ENCODE data around the gene SLC28A3. TPM values are rescaled to one million over a fixed set of nuclear protein-coding genes. Genes with fewer than 3 reads are reported as not detected.

Gene SLC28A3
- total and polyA plus RNA-seq, 2 experiments from 2014 or later, result not detected

DNA sequence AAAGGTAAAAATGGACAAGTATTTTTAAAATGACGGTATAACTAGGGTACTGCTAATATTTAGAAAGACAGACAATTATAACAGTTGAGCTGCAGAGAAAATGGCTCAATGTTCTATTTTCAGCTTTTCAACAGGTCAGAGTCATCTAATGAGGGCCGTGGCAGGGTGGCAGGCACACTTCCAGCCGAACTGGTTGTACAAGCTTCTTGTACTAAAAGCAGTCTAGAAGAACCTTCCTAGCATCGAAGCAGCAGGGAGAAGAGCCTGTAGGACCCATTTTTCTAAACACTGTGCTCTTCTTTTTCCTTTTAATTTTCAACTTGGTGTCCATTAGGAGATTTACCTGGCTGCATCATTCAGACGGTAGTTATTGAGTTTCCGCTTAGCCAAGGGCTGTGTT, 85.6 kb downstream of the SLC28A3 start:
- Histone ChIP-seq H2AFZ (no peak overlapping the region), H3K79me2 (replicated peaks; ENCODE audit: insufficient read depth) (no peaks in the 10 kb centered on the region), H3K9me2 (ENCODE audit: insufficient read depth) (no peaks in the 10 kb centered on the region), H3K27me3 (ENCODE audit: insufficient read depth) (no peaks in the 10 kb centered on the region), H3K36me3 (ENCODE audit: insufficient read depth) (no peaks in the 10 kb centered on the region), H4K20me1 (replicated peaks; ENCODE audit: insufficient read depth) (no peaks in the 10 kb centered on the region), H3K4me1 (ENCODE audit: insufficient read depth) (peaks cover 7% of the 10 kb centered on the region; the same call in 1 of the 2 replicates), H3F3A (replicated peaks; ENCODE audit: low read depth) (no peaks in the 10 kb centered on the region), H3K27ac (ENCODE audit: low read depth) (no peak overlapping the region), H3K4me3 (no peak overlapping the region), H3K4me2 (no peak overlapping the region)
- Mint-ChIP-seq H3K4me1 (peaks cover 15% of the 10 kb centered on the region; the same call in 2 of the 3 replicates), H3K4me3 (no peak overlapping the region), H3K27me3 (ENCODE audit: insufficient read depth, low read depth, poor library complexity) (no peaks in the 10 kb centered on the region), H3K36me3 (ENCODE audit: low read depth) (no peaks in the 10 kb centered on the region), H3K9me3 (no peaks in the 10 kb centered on the region), H3K27ac (no peak overlapping the region; the same call in 1 of the 2 replicates)
- ATAC-seq (no peak), DNase-seq (ENCODE audit: low spot score) (no peak)
- TF ChIP-seq NANOG (IDR thresholded peaks at IDR 0.05; ENCODE audit: borderline replicate concordance) (no peak), POLR2AphosphoS5 (IDR thresholded peaks at IDR 0.05; ENCODE audit: low read depth) (no peak), ZNF114 (CRISPR knock-in tag; IDR thresholded peaks at IDR 0.05) (no peak), EZH2phosphoT487 (IDR thresholded peaks at IDR 0.05; ENCODE audit: unreplicated experiment) (no peak), CREB1 (CRISPR knock-in tag; IDR thresholded peaks at IDR 0.05; ENCODE audit: low read depth) (no peak), ZNF331 (CRISPR knock-in tag; IDR thresholded peaks at IDR 0.05; ENCODE audit: low read depth) (no peak), EZH2 (IDR thresholded peaks at IDR 0.05; ENCODE audit: low read depth, unreplicated experiment) (no peak), JUNB (IDR thresholded peaks at IDR 0.05; ENCODE audit: unreplicated experiment) (no peak), STAT1 (IDR thresholded peaks at IDR 0.05; ENCODE audit: unreplicated experiment) (no peak)
- TF ChIP-seq, protein P1, sequence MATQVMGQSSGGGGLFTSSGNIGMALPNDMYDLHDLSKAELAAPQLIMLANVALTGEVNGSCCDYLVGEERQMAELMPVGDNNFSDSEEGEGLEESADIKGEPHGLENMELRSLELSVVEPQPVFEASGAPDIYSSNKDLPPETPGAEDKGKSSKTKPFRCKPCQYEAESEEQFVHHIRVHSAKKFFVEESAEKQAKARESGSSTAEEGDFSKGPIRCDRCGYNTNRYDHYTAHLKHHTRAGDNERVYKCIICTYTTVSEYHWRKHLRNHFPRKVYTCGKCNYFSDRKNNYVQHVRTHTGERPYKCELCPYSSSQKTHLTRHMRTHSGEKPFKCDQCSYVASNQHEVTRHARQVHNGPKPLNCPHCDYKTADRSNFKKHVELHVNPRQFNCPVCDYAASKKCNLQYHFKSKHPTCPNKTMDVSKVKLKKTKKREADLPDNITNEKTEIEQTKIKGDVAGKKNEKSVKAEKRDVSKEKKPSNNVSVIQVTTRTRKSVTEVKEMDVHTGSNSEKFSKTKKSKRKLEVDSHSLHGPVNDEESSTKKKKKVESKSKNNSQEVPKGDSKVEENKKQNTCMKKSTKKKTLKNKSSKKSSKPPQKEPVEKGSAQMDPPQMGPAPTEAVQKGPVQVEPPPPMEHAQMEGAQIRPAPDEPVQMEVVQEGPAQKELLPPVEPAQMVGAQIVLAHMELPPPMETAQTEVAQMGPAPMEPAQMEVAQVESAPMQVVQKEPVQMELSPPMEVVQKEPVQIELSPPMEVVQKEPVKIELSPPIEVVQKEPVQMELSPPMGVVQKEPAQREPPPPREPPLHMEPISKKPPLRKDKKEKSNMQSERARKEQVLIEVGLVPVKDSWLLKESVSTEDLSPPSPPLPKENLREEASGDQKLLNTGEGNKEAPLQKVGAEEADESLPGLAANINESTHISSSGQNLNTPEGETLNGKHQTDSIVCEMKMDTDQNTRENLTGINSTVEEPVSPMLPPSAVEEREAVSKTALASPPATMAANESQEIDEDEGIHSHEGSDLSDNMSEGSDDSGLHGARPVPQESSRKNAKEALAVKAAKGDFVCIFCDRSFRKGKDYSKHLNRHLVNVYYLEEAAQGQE (IDR thresholded peaks at IDR 0.05; ENCODE audit: unreplicated experiment), result no peak
- TF ChIP-seq, protein P2, sequence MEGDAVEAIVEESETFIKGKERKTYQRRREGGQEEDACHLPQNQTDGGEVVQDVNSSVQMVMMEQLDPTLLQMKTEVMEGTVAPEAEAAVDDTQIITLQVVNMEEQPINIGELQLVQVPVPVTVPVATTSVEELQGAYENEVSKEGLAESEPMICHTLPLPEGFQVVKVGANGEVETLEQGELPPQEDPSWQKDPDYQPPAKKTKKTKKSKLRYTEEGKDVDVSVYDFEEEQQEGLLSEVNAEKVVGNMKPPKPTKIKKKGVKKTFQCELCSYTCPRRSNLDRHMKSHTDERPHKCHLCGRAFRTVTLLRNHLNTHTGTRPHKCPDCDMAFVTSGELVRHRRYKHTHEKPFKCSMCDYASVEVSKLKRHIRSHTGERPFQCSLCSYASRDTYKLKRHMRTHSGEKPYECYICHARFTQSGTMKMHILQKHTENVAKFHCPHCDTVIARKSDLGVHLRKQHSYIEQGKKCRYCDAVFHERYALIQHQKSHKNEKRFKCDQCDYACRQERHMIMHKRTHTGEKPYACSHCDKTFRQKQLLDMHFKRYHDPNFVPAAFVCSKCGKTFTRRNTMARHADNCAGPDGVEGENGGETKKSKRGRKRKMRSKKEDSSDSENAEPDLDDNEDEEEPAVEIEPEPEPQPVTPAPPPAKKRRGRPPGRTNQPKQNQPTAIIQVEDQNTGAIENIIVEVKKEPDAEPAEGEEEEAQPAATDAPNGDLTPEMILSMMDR (conservative IDR thresholded peaks at IDR 0.05; ENCODE audit: low read depth in 2 of 2), result no peak
- TF ChIP-seq, protein P3, sequence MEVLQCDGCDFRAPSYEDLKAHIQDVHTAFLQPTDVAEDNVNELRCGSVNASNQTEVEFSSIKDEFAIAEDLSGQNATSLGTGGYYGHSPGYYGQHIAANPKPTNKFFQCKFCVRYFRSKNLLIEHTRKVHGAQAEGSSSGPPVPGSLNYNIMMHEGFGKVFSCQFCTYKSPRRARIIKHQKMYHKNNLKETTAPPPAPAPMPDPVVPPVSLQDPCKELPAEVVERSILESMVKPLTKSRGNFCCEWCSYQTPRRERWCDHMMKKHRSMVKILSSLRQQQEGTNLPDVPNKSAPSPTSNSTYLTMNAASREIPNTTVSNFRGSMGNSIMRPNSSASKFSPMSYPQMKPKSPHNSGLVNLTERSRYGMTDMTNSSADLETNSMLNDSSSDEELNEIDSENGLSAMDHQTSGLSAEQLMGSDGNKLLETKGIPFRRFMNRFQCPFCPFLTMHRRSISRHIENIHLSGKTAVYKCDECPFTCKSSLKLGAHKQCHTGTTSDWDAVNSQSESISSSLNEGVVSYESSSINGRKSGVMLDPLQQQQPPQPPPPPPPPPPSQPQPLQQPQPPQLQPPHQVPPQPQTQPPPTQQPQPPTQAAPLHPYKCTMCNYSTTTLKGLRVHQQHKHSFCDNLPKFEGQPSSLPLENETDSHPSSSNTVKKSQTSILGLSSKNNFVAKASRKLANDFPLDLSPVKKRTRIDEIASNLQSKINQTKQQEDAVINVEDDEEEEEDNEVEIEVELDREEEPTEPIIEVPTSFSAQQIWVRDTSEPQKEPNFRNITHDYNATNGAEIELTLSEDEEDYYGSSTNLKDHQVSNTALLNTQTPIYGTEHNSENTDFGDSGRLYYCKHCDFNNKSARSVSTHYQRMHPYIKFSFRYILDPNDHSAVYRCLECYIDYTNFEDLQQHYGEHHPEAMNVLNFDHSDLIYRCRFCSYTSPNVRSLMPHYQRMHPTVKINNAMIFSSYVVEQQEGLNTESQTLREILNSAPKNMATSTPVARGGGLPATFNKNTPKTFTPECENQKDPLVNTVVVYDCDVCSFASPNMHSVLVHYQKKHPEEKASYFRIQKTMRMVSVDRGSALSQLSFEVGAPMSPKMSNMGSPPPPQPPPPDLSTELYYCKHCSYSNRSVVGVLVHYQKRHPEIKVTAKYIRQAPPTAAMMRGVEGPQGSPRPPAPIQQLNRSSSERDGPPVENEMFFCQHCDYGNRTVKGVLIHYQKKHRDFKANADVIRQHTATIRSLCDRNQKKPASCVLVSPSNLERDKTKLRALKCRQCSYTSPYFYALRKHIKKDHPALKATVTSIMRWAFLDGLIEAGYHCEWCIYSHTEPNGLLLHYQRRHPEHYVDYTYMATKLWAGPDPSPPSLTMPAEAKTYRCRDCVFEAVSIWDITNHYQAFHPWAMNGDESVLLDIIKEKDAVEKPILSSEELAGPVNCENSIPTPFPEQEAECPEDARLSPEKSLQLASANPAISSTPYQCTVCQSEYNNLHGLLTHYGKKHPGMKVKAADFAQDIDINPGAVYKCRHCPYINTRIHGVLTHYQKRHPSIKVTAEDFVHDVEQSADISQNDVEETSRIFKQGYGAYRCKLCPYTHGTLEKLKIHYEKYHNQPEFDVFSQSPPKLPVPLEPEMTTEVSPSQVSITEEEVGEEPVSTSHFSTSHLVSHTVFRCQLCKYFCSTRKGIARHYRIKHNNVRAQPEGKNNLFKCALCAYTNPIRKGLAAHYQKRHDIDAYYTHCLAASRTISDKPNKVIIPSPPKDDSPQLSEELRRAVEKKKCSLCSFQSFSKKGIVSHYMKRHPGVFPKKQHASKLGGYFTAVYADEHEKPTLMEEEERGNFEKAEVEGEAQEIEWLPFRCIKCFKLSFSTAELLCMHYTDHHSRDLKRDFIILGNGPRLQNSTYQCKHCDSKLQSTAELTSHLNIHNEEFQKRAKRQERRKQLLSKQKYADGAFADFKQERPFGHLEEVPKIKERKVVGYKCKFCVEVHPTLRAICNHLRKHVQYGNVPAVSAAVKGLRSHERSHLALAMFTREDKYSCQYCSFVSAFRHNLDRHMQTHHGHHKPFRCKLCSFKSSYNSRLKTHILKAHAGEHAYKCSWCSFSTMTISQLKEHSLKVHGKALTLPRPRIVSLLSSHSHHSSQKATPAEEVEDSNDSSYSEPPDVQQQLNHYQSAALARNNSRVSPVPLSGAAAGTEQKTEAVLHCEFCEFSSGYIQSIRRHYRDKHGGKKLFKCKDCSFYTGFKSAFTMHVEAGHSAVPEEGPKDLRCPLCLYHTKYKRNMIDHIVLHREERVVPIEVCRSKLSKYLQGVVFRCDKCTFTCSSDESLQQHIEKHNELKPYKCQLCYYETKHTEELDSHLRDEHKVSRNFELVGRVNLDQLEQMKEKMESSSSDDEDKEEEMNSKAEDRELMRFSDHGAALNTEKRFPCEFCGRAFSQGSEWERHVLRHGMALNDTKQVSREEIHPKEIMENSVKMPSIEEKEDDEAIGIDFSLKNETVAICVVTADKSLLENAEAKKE (CRISPR knock-in tag; IDR thresholded peaks at IDR 0.05), result no peak
- TF ChIP-seq, protein P4, sequence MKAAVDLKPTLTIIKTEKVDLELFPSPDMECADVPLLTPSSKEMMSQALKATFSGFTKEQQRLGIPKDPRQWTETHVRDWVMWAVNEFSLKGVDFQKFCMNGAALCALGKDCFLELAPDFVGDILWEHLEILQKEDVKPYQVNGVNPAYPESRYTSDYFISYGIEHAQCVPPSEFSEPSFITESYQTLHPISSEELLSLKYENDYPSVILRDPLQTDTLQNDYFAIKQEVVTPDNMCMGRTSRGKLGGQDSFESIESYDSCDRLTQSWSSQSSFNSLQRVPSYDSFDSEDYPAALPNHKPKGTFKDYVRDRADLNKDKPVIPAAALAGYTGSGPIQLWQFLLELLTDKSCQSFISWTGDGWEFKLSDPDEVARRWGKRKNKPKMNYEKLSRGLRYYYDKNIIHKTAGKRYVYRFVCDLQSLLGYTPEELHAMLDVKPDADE (IDR thresholded peaks at IDR 0.05), result no peak

Data from GM23338 (cell line).